Measurements from ENCODE around the gene LTC4S. TPM values are rescaled to one million over a fixed set of nuclear protein-coding genes. Genes with fewer than 3 reads are reported as not detected.
"Not testable (repeated sequence)": the region's sequence is repeated elsewhere in the genome, so short reads cannot be mapped to it uniquely, and the experiment has no call there.

LTC4S gene, protein sequence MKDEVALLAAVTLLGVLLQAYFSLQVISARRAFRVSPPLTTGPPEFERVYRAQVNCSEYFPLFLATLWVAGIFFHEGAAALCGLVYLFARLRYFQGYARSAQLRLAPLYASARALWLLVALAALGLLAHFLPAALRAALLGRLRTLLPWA
- total RNA-seq, result 0.26 and 0.38 TPM in 2 replicates

DNA sequence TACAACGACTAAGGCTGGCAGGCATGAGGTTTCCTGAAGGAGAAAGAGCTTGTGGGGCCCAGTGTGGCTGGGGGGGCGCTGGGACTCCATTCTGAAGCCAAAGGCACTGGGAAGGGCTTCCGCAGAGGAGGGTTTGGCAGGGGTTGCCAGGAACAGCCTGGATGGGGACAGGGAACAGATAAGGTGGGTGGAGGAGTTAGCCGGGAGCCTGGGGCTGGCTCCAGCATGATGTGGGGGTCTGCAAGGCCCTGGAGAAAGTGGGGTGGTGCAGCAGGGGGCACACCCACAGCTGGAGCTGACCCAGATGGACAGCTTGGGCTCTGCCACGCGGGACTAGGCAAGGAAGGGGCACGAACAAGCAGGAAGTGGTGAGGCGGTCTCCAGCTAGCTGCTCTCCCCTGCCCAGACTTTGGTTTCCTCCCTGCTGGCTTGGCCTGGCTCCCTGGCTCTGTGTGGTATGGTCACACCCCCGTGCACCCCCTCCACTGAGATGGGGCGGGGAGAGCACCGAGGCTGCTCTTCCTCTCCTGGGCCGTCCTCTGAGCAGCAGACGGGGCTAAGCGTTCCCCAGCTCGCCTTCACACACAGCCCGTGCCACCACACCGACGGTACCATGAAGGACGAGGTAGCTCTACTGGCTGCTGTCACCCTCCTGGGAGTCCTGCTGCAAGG lies at the start of gene LTC4S:
LTC4S (plus strand) TSS at position 519 of the 672 bp plus-strand sequence; CDS start at position 614, 95 bp downstream.
- Histone ChIP-seq H3K4me3 (ENCODE audit: low read depth, low read length) (no peak within 1 kb of the TSS), H3K36me3 (ENCODE audit: control insufficient read depth, insufficient read depth, low read length) (peaks cover 5% of the 10 kb centered on the region), H3K27me3 (ENCODE audit: control insufficient read depth, insufficient read depth, low read length) (no peaks in the 10 kb centered on the region)
- TF ChIP-seq, protein P1, sequence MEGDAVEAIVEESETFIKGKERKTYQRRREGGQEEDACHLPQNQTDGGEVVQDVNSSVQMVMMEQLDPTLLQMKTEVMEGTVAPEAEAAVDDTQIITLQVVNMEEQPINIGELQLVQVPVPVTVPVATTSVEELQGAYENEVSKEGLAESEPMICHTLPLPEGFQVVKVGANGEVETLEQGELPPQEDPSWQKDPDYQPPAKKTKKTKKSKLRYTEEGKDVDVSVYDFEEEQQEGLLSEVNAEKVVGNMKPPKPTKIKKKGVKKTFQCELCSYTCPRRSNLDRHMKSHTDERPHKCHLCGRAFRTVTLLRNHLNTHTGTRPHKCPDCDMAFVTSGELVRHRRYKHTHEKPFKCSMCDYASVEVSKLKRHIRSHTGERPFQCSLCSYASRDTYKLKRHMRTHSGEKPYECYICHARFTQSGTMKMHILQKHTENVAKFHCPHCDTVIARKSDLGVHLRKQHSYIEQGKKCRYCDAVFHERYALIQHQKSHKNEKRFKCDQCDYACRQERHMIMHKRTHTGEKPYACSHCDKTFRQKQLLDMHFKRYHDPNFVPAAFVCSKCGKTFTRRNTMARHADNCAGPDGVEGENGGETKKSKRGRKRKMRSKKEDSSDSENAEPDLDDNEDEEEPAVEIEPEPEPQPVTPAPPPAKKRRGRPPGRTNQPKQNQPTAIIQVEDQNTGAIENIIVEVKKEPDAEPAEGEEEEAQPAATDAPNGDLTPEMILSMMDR (IDR thresholded peaks at IDR 0.05; ENCODE audit: insufficient read depth, low read length, severe bottlenecking), result no peak
- FAIRE-seq (no peak), DNase-seq (ENCODE audit: low read depth) (no peak)

- not testable (repeated sequence) for H3K36me3 ChIP-seq (ENCODE audit: control insufficient read depth, insufficient read depth, low read length); H3K4me3 ChIP-seq (ENCODE audit: low read depth, low read length); H3K27me3 ChIP-seq (ENCODE audit: control insufficient read depth, insufficient read depth, low read length); FAIRE-seq; DNase-seq (ENCODE audit: low read depth)
Measured at GRCh38 chr5:179744106-179744505, 49.7 kb upstream of the LTC4S start.

DNA sequence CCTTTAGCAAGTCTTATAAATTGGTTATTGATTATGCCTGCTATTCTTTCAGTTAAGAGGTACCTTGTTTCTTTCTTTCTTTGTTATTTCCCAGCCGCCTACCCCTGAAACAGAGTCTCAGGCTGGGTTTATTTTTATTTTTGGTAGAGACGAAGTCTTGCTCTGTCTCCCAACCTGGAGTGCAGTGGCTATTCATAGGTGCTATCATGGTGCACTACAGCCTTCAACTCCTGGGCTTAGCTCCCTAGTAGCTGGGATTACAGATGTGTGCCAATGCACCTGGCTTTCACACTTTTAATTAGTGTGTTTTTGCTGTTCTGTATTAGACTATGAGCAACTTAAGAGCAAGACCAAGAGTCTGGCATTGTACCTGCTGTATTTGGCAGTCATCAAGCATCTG lies 46.9 kb upstream of the LTC4S start:
- no peaks in the 10 kb centered on the region for H3K27me3 ChIP-seq (ENCODE audit: control insufficient read depth, insufficient read depth, low read length)
- TF ChIP-seq, protein P1 (IDR thresholded peaks at IDR 0.05; ENCODE audit: insufficient read depth, low read length, severe bottlenecking), result no peak
- no peak for FAIRE-seq
- DNase-seq (ENCODE audit: low read depth), result no peak
- no peak overlapping the region for H3K4me3 ChIP-seq (ENCODE audit: low read depth, low read length)
- H3K36me3 ChIP-seq (ENCODE audit: control insufficient read depth, insufficient read depth, low read length), result no peaks in the 10 kb centered on the region

DNA sequence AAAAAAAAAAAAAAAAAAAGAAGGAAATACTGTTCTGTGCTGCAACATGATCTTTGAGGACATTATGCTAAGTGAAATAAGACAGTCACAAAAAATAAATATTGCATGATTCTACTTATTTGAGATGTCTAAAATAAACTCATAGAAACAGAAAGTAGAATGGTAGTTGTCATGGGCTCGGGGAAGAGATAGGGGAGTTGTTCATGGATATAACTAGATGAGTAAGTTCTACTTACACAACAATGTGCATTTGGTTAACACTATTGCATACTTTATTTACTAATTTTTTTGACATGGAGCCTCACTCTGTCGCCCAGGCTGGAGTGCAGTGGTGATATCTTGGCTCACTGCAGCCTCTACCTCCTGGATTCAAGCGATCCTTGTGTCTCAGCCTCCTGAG lies 46.0 kb upstream of the LTC4S start:
- Histone ChIP-seq H3K27me3 (ENCODE audit: control insufficient read depth, insufficient read depth, low read length) (no peaks in the 10 kb centered on the region), H3K36me3 (ENCODE audit: control insufficient read depth, insufficient read depth, low read length) (no peaks in the 10 kb centered on the region), H3K4me3 (ENCODE audit: low read depth, low read length) (no peak overlapping the region)
- DNase-seq (ENCODE audit: low read depth) (no peak), FAIRE-seq (no peak)
- TF ChIP-seq, protein P1 (IDR thresholded peaks at IDR 0.05; ENCODE audit: insufficient read depth, low read length, severe bottlenecking), result no peak

- no peaks in the 10 kb centered on the region for H3K27me3 ChIP-seq (ENCODE audit: control insufficient read depth, insufficient read depth, low read length)
- no peak overlapping the region for H3K4me3 ChIP-seq (ENCODE audit: low read depth, low read length)
- no peak for DNase-seq (ENCODE audit: low read depth)
- no peak for FAIRE-seq
- no peaks in the 10 kb centered on the region for H3K36me3 ChIP-seq (ENCODE audit: control insufficient read depth, insufficient read depth, low read length)
- TF ChIP-seq, protein P1 (IDR thresholded peaks at IDR 0.05; ENCODE audit: insufficient read depth, low read length, severe bottlenecking), result no peak
Measured at GRCh38 chr5:179749857-179750508, 43.8 kb upstream of the LTC4S start.

DNA sequence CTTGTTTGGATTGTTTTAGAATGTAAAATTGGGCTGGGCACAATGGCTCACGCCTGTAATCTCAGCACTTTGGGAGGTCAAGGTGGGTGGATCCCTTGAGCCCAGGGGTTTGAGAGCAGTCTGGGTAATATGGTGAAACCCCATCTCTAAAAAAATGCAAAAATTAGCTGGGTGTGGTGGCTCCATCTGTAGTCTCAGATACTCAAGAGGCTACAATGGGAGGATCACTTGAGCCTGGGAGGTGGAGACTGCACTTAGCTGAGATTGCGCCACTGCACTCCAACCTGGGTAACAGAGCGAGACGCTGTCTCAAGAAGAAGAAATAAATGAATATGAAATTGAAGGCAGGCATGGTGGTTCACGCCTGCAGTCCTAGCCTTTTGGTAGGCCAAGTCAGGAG lies 39.8 kb upstream of the LTC4S start:
- DNase-seq (ENCODE audit: low read depth), result no peak
- FAIRE-seq, result no peak
- Histone ChIP-seq H3K36me3 (ENCODE audit: control insufficient read depth, insufficient read depth, low read length) (no peaks in the 10 kb centered on the region), H3K4me3 (ENCODE audit: low read depth, low read length) (no peak overlapping the region), H3K27me3 (ENCODE audit: control insufficient read depth, insufficient read depth, low read length) (no peaks in the 10 kb centered on the region)
- TF ChIP-seq, protein P1 (IDR thresholded peaks at IDR 0.05; ENCODE audit: insufficient read depth, low read length, severe bottlenecking), result no peak
